Measurements from ENCODE around the gene ALPK1. TPM values are rescaled to one million over a fixed set of nuclear protein-coding genes. Genes with fewer than 3 reads are reported as not detected.

The ALPK1 gene
- total and polyA plus RNA-seq, 2 of the 8 experiments (the other 6 are each of a cell fraction or from before 2014, with no cell fraction given), result 0.08 to 0.43 TPM

DNA sequence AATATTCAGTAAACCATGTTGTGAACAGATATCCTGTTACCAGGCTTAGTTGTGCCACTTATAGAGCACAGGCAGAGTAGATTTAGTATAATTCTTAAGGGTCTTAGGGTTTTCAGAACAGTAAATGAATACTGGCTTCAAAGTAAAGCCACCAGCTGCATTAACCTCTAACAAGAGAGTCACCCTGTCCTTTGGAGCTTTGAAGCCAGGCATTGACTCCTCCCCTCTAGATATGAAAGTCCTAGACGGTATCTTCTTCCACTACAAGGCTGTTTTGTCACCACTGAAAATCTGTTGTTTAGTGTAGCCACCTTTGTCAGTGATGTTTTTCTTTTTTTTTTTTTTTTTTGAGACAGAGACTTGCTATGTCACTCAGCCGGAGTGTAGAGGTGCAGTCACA lies 77.7 kb downstream of the ALPK1 start:
- H3K4me3 ChIP-seq (ENCODE audit: extremely low read depth in 1 of 4, insufficient read depth in 2 of 4, low read depth in 3 of 4, low read length in 4 of 4), result no peak overlapping the region
- no peaks in the 10 kb centered on the region for H3K79me2 ChIP-seq (ENCODE audit: control insufficient read depth in 1 of 2, insufficient read depth in 2 of 2, low read length in 2 of 2)
- H3K9me3 ChIP-seq (ENCODE audit: insufficient read depth in 2 of 2, low read depth in 1 of 2, low read length in 1 of 2), result no peaks in the 10 kb centered on the region
- H3K23ac ChIP-seq (ENCODE audit: insufficient read length), result no peak overlapping the region
- H3K4ac ChIP-seq (replicated peaks; ENCODE audit: insufficient read length, low read depth, low read length), result no peak overlapping the region
- H3K4me1 ChIP-seq (replicated peaks in 1 of 4; ENCODE audit: control insufficient read depth in 3 of 4, insufficient read depth in 4 of 4, low read length in 3 of 4), result peaks cover 0 to 5% (median 2%) of the 10 kb centered on the region in 4 experiments; a peak in 4 of 7 replicates
- H2BK20ac ChIP-seq (ENCODE audit: low read length), result no peak overlapping the region
- no peak for DNase-seq (ENCODE audit: low read depth in 1 of 2, low spot score in 2 of 2)
- H3K18ac ChIP-seq (ENCODE audit: extremely low read depth, low read length), result no peak overlapping the region
- WGBS, 2 experiments (ENCODE audit: extremely low coverage in 1 of 2, insufficient coverage in 1 of 2, insufficient read length in 1 of 2, insufficient replicate concordance in 2 of 2, low coverage in 1 of 2, low lambda C conversion rate in 2 of 2, missing lambda C conversion rate in 1 of 2), result 86% methylated on average over 1 of the region's 2 CpGs; no CpG with 5 or more reads in 1 of the 2 experiments
- no peak overlapping the region for H3K27ac ChIP-seq (ENCODE audit: low read depth, low read length)
- ChIA-PET CTCF (ENCODE audit: partially characterized antibody) (interaction anchor here (0.6 to 4.4 kb wide), 7 partner anchors 9 to 1034 kb away, joined by 3 to 26 read pairs (median 4); no protein-coding TSS in a partner anchor), POLR2A (ENCODE audit: partially characterized antibody) (interaction anchor here (0.6 to 1.0 kb wide), 2 partner anchors 13 to 383 kb away, joined by 3 read pairs; no protein-coding TSS in a partner anchor)
- no peak overlapping the region for H3K14ac ChIP-seq (ENCODE audit: insufficient read length)
- no peaks in the 10 kb centered on the region for H4K20me1 ChIP-seq (replicated peaks in 1 of 2; ENCODE audit: control insufficient read depth in 1 of 2, insufficient read depth in 2 of 2, low read length in 2 of 2)
- H3K23me2 ChIP-seq (ENCODE audit: low read depth, low read length), result peaks cover 2% of the 10 kb centered on the region; the same call in 1 of the 2 replicates
- no peaks in the 10 kb centered on the region for H3K79me1 ChIP-seq (ENCODE audit: low read depth, low read length)
- H2BK15ac ChIP-seq (ENCODE audit: low read length), result no peak overlapping the region
- no peak for FAIRE-seq
- no peak overlapping the region for H2AK5ac ChIP-seq (ENCODE audit: low read depth, low read length)
- H2BK120ac ChIP-seq (replicated peaks; ENCODE audit: low read depth, low read length), result no peak overlapping the region
- H2BK5ac ChIP-seq (ENCODE audit: low read depth, low read length), result no peak overlapping the region
- H3K56ac ChIP-seq (replicated peaks; ENCODE audit: insufficient read length, low read depth, low read length), result no peak overlapping the region
- no peak overlapping the region for H4K8ac ChIP-seq (ENCODE audit: extremely low read depth, insufficient read depth, low read length)
- H3K36me3 ChIP-seq (ENCODE audit: control insufficient read depth in 2 of 4, insufficient read depth in 4 of 4, low read length in 3 of 4), result no peaks in the 10 kb centered on the region
- H4K91ac ChIP-seq (replicated peaks; ENCODE audit: insufficient read length, low read length), result no peak overlapping the region
- no peak overlapping the region for H3K4me2 ChIP-seq (ENCODE audit: insufficient read depth in 1 of 2, low read depth in 2 of 2, low read length in 2 of 2)
- H4K5ac ChIP-seq (ENCODE audit: insufficient read length, low read depth, low read length), result no peak overlapping the region
- peaks cover 0 to 6% (median 5%) of the 10 kb centered on the region in 4 experiments; a peak in 3 of 7 replicates for H3K27me3 ChIP-seq (replicated peaks in 1 of 4; ENCODE audit: control insufficient read depth in 3 of 4, extremely low read depth in 1 of 4, insufficient read depth in 3 of 4, low read length in 3 of 4)
- no peak overlapping the region for H3K9ac ChIP-seq (replicated peaks in 1 of 4; ENCODE audit: extremely low read depth in 1 of 4, low read depth in 3 of 4, low read length in 3 of 4)
- H2BK12ac ChIP-seq (ENCODE audit: low read depth, low read length), result no peak overlapping the region
- no peak overlapping the region for H2AFZ ChIP-seq (ENCODE audit: low read length)
- no peak for TF ChIP-seq HDAC6 (IDR thresholded peaks at IDR 0.05; ENCODE audit: low read depth, low read length)
- no peak for TF ChIP-seq HDAC2 (IDR thresholded peaks at IDR 0.05; ENCODE audit: borderline replicate concordance in 1 of 2, low read depth in 2 of 2, low read length in 2 of 2)
- TF ChIP-seq SUZ12 (IDR thresholded peaks at IDR 0.05; ENCODE audit: low read length), result no peak
- no peak for TF ChIP-seq ATF3 (IDR thresholded peaks at IDR 0.05; ENCODE audit: insufficient read depth, low read depth, low read length)
- no peak for TF ChIP-seq EP300 (IDR thresholded peaks at IDR 0.05; ENCODE audit: borderline replicate concordance in 1 of 2, low read depth in 2 of 2, low read length in 2 of 2)
- TF ChIP-seq TEAD4 (IDR thresholded peaks at IDR 0.05; ENCODE audit: low read depth, low read length), result no peak
- no peak for TF ChIP-seq KDM4A (IDR thresholded peaks at IDR 0.05; ENCODE audit: low read depth, low read length, severe bottlenecking)
- TF ChIP-seq JUND (IDR thresholded peaks at IDR 0.05; ENCODE audit: low read length), result no peak
- TF ChIP-seq EGR1 (IDR thresholded peaks at IDR 0.05; ENCODE audit: borderline replicate concordance, low read depth, low read length), result no peak
- TF ChIP-seq SP4 (IDR thresholded peaks at IDR 0.05; ENCODE audit: low read length), result no peak
- TF ChIP-seq BCL11A (IDR thresholded peaks at IDR 0.05; ENCODE audit: low read depth in 2 of 2, low read length in 2 of 2), result no peak
- TF ChIP-seq RFX5 (IDR thresholded peaks at IDR 0.05; ENCODE audit: borderline replicate concordance, low read depth, low read length), result no peak
- TF ChIP-seq CBX8 (IDR thresholded peaks at IDR 0.05; ENCODE audit: borderline replicate concordance, low read depth, low read length), result no peak
